OCI-LY3 (cell line): ENCODE data around the gene PELO.
"Not testable (repeated sequence)": the region's sequence is repeated elsewhere in the genome, so short reads cannot be mapped to it uniquely, and the experiment has no call there.

Experiments
- H2AFZ ChIP-seq: fragments of 200-600, 300-600 bp; shearing (Covaris generic); 2 replicates; pipeline ENCODE4 v1.6.0; 2014; ENCODE audit warnings: antibody characterized with exemption, low read depth, low read length
- H3K27ac ChIP-seq: fragments of 200-600, 300-600 bp; sonication (generic); 2 replicates; pipeline ENCODE4 v1.5.1; 2014; ENCODE audit warnings: mild to moderate bottlenecking, low read length, moderate library complexity, mixed read lengths
- H3K27me3 ChIP-seq: fragments of 200-600, 300-600 bp; sonication (generic); 2 replicates; pipeline ENCODE4 v1.6.1; 2014; ENCODE audit warnings: low read depth, low read length, mixed read lengths
- H3K36me3 ChIP-seq: fragments of 200-600, 300-600 bp; sonication (generic); replicated peaks from 2 replicates; pipeline ENCODE3; 2014; ENCODE audit warnings: low read depth, low read length, mixed read lengths
- H3K4me1 ChIP-seq: fragments of 300-600, 200-600 bp; sonication (generic); 2 replicates; pipeline ENCODE4 v1.6.1; 2014; ENCODE audit warnings: low read length, mixed read lengths
- H3K4me2 ChIP-seq: fragments of 200-600, 300-600 bp; sonication (generic); 2 replicates; pipeline ENCODE4 v1.6.1; 2014; ENCODE audit warnings: low read length, mixed read lengths
- H3K4me3 ChIP-seq: fragments of 300-600, 200-600 bp; sonication (generic); 2 replicates; pipeline ENCODE4 v1.5.1; 2014; ENCODE audit warnings: antibody characterized with exemption, mild to moderate bottlenecking, low read length, moderate library complexity
- H3K79me2 ChIP-seq: fragments of 300-600, 200-600 bp; shearing (Covaris generic); 2 replicates; pipeline ENCODE4 v1.6.1; 2014; ENCODE audit warnings: mild to moderate bottlenecking, low read length, mixed read lengths
- H3K9ac ChIP-seq: fragments of 300-600, 200-600 bp; shearing (Covaris generic); 2 replicates; pipeline ENCODE4 v1.6.0; 2014; ENCODE audit warnings: mild to moderate bottlenecking, low read length, moderate library complexity
- H3K9me3 ChIP-seq: fragments of 200-600, 300-600 bp; shearing (Covaris generic); 2 replicates; pipeline ENCODE4 v1.6.1; 2014; ENCODE audit warnings: low read length, mixed read lengths; ENCODE audit not compliant: insufficient read depth
- H4K20me1 ChIP-seq: fragments of 200-600, 300-600 bp; sonication (generic); 2 replicates; pipeline ENCODE4 v1.6.1; 2016; ENCODE audit warnings: low read length, mixed read lengths; ENCODE audit not compliant: insufficient read depth
- CTCF ChIP-seq: fragments of 200-600, 300-600 bp; sonication (generic); IDR thresholded peaks from 2 replicates; pipeline ENCODE4 v1.5.1; 2014; ENCODE audit warnings: antibody characterized with exemption, low read length, low read depth
- EZH2phosphoT487 ChIP-seq: fragments of 200-600 bp; shearing (Covaris generic); IDR thresholded peaks from 2 replicates; pipeline ENCODE4 v1.6.1; 2018; ENCODE audit warnings: antibody characterized with exemption, mixed run types, low read depth

Gene PELO

GRCh38 chr5:52814352-52815148 lies 26.8 kb downstream of the PELO start:
- no peak overlapping the region for H2AFZ ChIP-seq
- TF ChIP-seq EZH2phosphoT487 (no peak), CTCF (no peak)
- no peaks in the 10 kb centered on the region for H3K9me3 ChIP-seq
- no peaks in the 10 kb centered on the region for H3K27me3 ChIP-seq
- H3K36me3 ChIP-seq: no peaks in the 10 kb centered on the region
- H4K20me1 ChIP-seq: no peaks in the 10 kb centered on the region
- no peak overlapping the region for H3K27ac ChIP-seq
- 0 out of 2 replicates have a peak, but pooled peaks cover 2% of the 10 kb centered on the region for H3K4me1 ChIP-seq
- H3K4me2 ChIP-seq: no peak overlapping the region
- H3K79me2 ChIP-seq: no peaks in the 10 kb centered on the region
- H3K9ac ChIP-seq: no peak overlapping the region
- H3K4me3 ChIP-seq: no peak overlapping the region

DNA sequence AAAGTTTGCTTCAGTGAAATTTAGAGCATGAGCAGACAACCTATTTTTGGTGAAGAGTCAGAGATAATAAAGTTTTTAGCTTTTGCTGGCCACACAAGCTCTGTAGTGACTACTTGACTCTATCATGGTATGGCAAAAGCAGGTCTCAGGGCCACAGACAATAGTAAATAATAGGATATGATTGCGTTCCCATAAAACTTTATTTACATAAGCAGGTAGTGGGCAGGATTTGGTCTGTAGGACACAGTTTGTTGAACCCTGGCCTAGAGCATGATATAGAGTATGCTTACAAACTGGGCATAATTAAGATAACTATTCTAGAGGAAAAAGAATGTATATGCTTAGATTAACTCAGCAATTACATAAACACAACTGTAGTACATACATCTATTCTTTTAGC lies 30.1 kb downstream of the PELO start:
- H3K9ac ChIP-seq: no peak overlapping the region
- H3K4me1 ChIP-seq: no peaks in the 10 kb centered on the region
- no peaks in the 10 kb centered on the region for H3K9me3 ChIP-seq
- no peaks in the 10 kb centered on the region for H3K36me3 ChIP-seq
- no peak overlapping the region for H3K4me3 ChIP-seq
- H3K27me3 ChIP-seq: no peaks in the 10 kb centered on the region
- H4K20me1 ChIP-seq: no peaks in the 10 kb centered on the region
- no peak overlapping the region for H3K27ac ChIP-seq
- H2AFZ ChIP-seq: no peak overlapping the region
- H3K79me2 ChIP-seq: no peaks in the 10 kb centered on the region
- TF ChIP-seq CTCF (no peak), EZH2phosphoT487 (no peak)
- no peak overlapping the region for H3K4me2 ChIP-seq

- TF ChIP-seq CTCF (no peak), EZH2phosphoT487 (no peak)
- H3K36me3 ChIP-seq: no peaks in the 10 kb centered on the region
- H3K9ac ChIP-seq: no peak overlapping the region
- H2AFZ ChIP-seq: no peak overlapping the region
- no peak overlapping the region for H3K27ac ChIP-seq
- H3K9me3 ChIP-seq: no peaks in the 10 kb centered on the region
- no peaks in the 10 kb centered on the region for H3K79me2 ChIP-seq
- H3K27me3 ChIP-seq: no peaks in the 10 kb centered on the region
- H3K4me1 ChIP-seq: no peaks in the 10 kb centered on the region
- H3K4me3 ChIP-seq: no peak overlapping the region
- H3K4me2 ChIP-seq: no peak overlapping the region
- H4K20me1 ChIP-seq: no peaks in the 10 kb centered on the region
Measured at GRCh38 chr5:52818360-52818759, 30.6 kb downstream of the PELO start.

DNA sequence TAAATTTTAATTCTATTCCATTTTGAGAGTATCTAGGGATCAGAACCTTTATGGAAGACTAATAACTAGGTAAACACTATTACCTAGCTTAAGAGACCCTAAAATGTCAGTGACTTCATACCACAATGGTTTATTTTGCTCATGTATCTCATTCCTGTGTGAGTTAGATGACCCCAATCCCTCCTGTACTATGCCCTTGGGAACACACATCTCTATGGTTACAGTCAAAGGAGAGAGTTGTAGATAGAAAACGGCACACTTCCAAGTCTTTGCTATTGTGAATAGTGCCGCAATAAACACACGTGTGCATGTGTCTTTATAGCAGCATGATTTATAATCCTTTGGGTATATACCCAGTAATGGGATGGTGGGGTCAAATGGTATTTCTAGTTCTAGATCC lies 31.1 kb downstream of the PELO start:
- not testable (repeated sequence) for H3K4me3 ChIP-seq, H3K79me2 ChIP-seq, H3K4me2 ChIP-seq, H3K9ac ChIP-seq, H3K27me3 ChIP-seq, H3K36me3 ChIP-seq, H4K20me1 ChIP-seq, H2AFZ ChIP-seq, H3K9me3 ChIP-seq, H3K4me1 ChIP-seq, H3K27ac ChIP-seq
